Measurements from ENCODE around the gene ISG20L2. TPM values are rescaled to one million over a fixed set of nuclear protein-coding genes. Genes with fewer than 3 reads are reported as not detected.
A peak's percentile ranks its signal among the peaks of the same experiment; 100 is the strongest.

ISG20L2 gene
- total RNA-seq, 2 donors from 2014 or later, result 67.5 to 97.5 TPM

DNA sequence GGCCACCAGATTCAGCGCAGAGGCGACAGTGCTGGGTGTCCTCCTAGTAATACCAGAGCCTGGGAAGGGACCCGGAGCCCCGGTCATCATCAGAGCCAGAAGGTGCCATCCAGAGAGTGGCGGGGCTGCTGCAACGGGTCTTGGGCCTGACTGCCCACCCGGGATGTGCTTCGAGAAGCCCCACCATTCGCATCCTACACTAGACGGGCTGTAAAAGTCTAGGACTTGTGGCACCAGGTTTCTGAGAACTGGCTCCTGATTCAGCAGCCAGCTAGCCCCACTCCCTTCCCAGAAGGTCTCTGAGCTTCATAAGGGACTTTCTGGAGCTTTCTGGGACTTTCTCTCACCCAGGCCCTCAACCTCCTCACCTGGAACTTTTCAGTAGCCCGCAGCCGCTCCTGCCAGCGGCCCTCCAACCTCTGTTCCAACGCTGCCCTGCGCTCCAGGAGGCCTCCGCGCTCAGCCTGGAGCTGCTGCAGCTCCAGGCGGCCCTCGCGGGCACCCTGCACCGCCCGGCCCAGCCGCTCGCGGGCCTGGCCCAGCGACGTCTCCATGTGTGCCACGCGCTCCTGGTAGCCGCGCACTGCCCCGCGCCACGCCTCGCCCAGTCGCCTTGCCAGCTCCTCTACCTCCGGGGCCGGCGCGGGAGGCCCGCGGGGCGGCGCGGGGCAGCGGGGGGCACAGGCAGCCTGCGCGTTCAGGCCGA, 52.3 kb downstream of the ISG20L2 start:
- H3K36me3 Mint-ChIP-seq, result no peaks in the 10 kb centered on the region
- DNase-seq (ENCODE audit: low spot score) (no peak), ATAC-seq (no peak)
- no peaks in the 10 kb centered on the region for H3K9me3 Mint-ChIP-seq
- peaks cover 55 to 67% of the 10 kb centered on the region in 2 donors for H3K27me3 Mint-ChIP-seq
- H3K4me1 Mint-ChIP-seq (ENCODE audit: low read depth in 2 of 2), result peaks cover 5 to 15% of the 10 kb centered on the region in 2 donors
- H3K4me3 Mint-ChIP-seq, result no peak overlapping the region
- H3K27ac Mint-ChIP-seq, result no peak overlapping the region

DNA sequence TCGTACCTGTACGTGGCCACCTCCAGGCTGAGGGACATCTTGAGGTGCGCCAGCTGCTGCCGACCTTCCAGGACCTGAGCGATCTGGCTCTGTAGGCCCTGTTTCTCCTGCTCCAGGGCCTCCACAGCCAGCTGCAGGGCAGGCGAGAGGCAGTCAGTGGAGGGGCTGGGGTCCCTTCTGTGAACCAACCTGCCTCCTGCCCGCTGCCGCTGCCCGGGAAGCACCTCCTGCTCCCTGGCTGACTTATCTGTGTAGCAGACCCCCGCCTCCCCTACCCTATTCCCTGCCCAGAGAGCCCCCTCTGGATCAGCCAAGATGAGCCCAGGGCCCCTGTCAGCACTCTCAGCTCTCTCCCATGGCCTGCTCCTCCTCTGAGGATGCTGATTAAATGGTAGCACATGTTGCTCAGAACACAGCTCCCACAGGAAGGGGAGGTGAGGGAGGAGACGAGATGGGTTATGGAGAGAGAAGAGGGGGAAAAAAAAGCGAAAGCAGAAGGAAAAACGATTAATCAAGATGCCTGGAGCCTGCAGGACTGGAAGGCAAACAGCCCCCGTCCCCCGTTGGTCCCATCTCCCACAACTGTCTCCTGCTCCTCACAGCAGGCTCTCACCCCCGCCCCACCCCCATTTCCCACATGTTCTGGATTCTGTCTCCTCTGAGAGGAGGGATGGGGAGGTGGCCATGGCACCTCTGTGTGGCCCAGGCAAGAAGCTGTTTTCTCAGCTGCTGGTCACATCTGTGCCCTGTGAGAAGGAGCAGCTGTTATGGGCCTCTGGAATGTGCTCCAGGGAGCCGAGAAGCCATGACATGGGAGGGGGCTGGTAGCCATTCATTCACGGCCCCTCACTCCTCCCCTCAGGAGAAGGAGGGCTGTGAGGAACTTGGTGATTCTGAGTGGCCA, 53.1 kb downstream of the ISG20L2 start:
- H3K27me3 Mint-ChIP-seq, result peaks cover 52 to 64% of the 10 kb centered on the region in 2 donors
- no peak overlapping the region for H3K27ac Mint-ChIP-seq
- no peak for ATAC-seq
- no peaks in the 10 kb centered on the region for H3K36me3 Mint-ChIP-seq
- H3K4me1 Mint-ChIP-seq (ENCODE audit: low read depth in 2 of 2), result peaks cover 5 to 15% of the 10 kb centered on the region in 2 donors
- no peaks in the 10 kb centered on the region for H3K9me3 Mint-ChIP-seq
- DNase-seq (ENCODE audit: low spot score), result peak; percentile 49
- no peak overlapping the region for H3K4me3 Mint-ChIP-seq

DNA sequence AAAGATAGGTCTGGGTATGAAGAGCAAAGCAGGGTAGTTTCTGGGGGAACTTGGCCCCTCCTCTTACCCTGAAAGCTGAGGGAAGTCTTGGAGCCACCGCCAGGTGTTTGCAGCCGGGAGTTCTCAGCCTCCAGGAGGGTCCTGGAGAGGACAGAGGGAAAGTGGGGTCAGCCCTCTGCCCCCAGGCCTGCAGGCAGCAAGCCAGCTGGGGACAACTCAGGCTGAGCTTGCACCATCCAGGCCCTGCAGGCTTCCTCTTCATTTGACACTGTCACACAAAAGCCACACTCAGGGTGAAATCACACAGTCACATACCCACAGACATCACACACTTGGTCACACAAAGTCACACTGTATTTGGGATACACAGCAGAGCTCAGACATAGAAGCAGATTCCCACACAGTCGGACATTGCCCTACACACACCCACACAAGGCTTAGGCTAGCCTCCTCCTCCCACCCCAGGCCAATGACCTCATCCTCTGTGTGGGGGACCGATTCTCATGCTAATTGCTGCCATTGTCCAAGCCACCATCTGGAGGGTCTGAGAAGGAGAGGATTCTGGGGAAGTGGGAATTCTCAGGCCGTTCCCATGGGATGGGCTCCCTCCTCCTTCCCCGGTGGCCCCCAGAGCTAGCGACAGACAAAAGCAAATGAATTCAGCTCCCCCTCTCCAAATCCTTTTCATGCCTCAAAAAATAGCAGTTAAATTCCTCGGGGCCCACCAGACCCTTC, 55.0 kb downstream of the ISG20L2 start:
- Mint-ChIP-seq H3K27me3 (peaks cover 44 to 49% of the 10 kb centered on the region in 2 donors), H3K4me1 (ENCODE audit: low read depth in 2 of 2) (peaks cover 5 to 15% of the 10 kb centered on the region in 2 donors), H3K9me3 (no peaks in the 10 kb centered on the region), H3K36me3 (no peaks in the 10 kb centered on the region), H3K27ac (no peak overlapping the region), H3K4me3 (no peak overlapping the region)
- ATAC-seq, result peak in 1 of 2 donors; percentile 45
- DNase-seq (ENCODE audit: low spot score), result no peak

Other genes starting within 250 kb of the ISG20L2 start
- 10 to 100 TPM; 48.1 to 62.2 TPM for gene MEF2D, start 228.0 kb downstream of the ISG20L2 start, total RNA-seq
- gene IQGAP3, start 156.2 kb downstream of the ISG20L2 start, total RNA-seq, result 1 to 10 TPM; 3.4 to 6.4 TPM
- 1 to 10 TPM; 1.8 to 2.2 TPM for gene TTC24, start 149.0 kb downstream of the ISG20L2 start, total RNA-seq
- gene NAXE, start 137.0 kb downstream of the ISG20L2 start, total RNA-seq, result 10 to 100 TPM; 54.0 to 67.5 TPM
- 100 to 1,000 TPM in 1 of 2 donors, 10 to 100 TPM in 1; 47.9 to 135 TPM for gene GPATCH4, start 127.3 kb downstream of the ISG20L2 start, total RNA-seq
- gene HAPLN2, start 109.4 kb downstream of the ISG20L2 start, total RNA-seq, result not detected
- gene BCAN, start 86.6 kb downstream of the ISG20L2 start, total RNA-seq, result under 1 TPM; 0.36 to 0.67 TPM
- gene NES, start 51.4 kb downstream of the ISG20L2 start, total RNA-seq, result not detected
- gene CRABP2, start 23.2 kb downstream of the ISG20L2 start, total RNA-seq, result 1 to 10 TPM; 2.4 to 4.6 TPM
- gene METTL25B, start 297 bp downstream of the ISG20L2 start, total RNA-seq, result 10 to 100 TPM; 33.0 to 37.4 TPM
- 10 to 100 TPM; 52.9 to 71.2 TPM for gene MRPL24, start 12.3 kb upstream of the ISG20L2 start, total RNA-seq
- gene HDGF, start 22.9 kb upstream of the ISG20L2 start, total RNA-seq, result 100 to 1,000 TPM; 208 to 308 TPM
- gene PRCC, start 38.8 kb upstream of the ISG20L2 start, total RNA-seq, result 100 to 1,000 TPM in 1 of 2 donors, 10 to 100 TPM in 1; 86.2 to 116 TPM
- gene SH2D2A, start 88.1 kb upstream of the ISG20L2 start, total RNA-seq, result 100 to 1,000 TPM; 153 to 188 TPM
- under 1 TPM; 0.14 TPM for gene INSRR, start 130.4 kb upstream of the ISG20L2 start, total RNA-seq
- gene NTRK1, start 132.1 kb upstream of the ISG20L2 start, total RNA-seq, result 1 to 10 TPM; 1.4 to 8.1 TPM
- under 1 TPM in 1 of 2 donors, not detected in 1; 0.64 TPM for gene PEAR1, start 165.0 kb upstream of the ISG20L2 start, total RNA-seq
- not detected for gene LRRC71, start 191.9 kb upstream of the ISG20L2 start, total RNA-seq

Data from natural killer cell treated with Interleukin-12 subunit alpha and Interleukin-12 subunit beta and Interleukin-15 and Interleukin-18, amount 100 ng/mL, for 72 hours (primary cell).